ENCODE measurements around the gene KIRREL3.
A peak's percentile ranks its signal among the peaks of the same experiment; 100 is the strongest.

KIRREL3 gene

DNA sequence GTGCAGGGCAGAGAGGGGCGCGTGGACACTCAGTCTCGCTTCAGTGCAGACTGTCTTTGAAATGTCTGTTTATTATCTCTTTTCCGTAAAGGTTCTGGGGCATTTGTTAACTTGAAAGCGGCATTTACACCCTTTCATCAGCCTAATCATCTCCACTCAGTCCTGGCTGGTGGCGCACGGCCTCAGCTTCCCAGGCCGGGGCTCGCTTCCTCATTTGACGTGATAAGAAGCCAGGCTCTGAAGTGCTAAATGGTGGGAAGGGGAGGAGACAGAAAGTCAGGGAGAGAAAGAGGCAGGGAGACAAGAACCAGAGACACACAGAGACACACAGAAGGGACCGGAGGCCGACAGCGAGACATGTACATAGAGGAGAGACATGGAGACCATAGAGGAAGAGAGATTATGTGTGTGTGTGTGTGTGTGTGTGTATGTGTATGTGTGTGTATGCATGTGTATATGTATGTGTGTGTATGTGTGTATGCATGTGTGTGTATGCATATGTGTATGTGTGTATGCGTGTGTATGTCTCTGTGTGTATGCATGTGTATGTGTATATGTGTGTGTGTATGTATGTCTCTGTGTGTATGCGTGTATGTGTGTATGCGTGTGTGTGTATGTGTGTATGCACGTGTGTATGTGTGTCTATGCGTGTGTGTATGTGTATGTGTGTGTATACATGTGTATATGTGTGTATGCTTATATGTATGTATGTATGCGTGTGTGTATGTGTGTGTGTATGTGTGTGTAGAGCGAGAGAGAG lies 543.6 kb downstream of the KIRREL3 start:
- DNase-seq = no peak

DNA sequence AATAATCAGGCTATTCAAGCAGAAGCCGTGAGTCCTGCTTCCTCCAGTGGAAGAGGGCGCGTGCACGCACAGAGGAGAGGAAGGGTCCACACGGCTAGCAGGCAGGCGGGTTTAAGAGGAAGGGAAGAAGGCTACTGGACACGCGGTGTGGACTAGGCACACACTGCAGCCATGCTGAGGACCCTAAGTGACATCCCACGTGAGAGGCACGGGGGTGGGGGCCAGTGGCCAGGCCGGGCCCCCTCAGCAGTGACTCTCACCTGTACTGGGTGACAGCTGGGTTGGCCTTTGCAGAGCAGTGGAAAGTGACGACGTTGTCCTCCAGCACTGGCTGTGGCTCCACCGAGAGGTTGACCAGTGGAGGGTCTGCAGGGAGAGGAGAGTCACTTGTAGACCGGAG lies 544.5 kb downstream of the KIRREL3 start:
- DNase-seq = no peak

DNA sequence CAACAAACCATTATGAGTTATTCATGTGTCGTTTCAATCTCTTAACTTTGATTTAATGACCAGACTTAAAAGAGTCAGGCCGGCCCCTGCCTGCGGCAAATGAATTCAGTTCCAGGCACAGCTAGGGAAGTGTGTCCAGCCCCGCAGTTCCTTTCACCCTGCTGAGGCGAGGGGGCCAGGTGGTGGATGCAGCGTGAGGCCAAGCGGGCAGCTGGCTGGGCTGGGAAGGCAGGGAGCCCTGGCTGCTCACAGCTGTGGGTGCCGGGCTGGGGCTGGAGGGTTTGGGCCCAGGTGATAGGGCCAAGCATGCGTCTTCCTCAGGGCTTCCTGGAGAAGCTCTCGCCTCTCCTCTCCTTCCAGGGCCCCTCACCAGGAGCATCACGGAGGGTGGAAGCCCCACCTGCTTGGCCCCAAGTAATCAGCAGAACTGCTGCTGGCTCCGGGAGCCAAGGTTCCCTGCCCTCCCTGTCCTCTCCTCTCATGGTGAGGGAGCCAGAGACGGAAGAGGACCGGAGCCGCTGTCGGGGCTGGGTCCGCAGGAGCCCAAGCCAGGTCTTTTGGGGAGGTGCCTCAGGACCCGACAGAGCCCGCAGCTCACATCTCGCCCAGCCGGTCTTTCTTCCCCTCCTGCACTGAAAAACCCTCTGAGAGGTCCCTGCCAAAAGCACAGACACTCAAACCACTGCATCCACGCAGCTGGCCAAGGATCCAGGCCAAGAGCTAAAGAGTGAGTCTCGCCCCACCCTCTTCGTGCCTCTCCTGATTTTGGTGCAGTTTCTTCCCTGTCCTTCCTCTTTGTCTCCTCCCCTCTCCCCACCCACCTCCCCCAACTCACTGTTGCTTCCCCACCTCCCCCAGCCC lies 548.1 kb downstream of the KIRREL3 start:
- no peak for DNase-seq

DNA sequence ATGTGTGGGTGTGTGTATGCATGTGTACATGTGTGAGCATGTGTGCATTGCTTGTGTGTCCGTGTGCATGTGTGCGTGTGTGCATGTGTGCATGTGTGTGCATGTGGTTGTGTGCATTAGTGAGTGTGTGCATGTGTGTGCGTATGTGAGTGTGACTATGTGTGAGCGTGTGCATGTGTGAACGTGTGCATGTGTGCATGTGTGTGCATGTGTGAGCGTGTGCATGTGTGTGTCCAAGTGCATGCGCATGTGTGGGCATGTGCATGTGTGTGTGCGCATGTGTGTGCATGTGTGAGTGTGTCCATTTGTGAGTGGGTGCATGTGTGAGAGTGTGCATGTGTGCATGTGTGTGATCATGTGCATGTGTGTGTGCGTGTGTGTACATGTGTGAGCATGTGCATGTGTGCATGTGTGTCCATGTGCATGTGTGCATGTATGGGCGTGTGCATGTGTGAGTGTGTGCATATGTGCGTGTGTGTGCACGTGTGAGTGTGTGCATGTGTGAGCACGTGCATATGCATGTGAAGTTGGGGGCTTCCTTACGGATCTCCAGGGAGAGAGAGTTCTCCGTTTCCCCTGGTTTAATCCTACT lies 549.3 kb downstream of the KIRREL3 start:
- no peak for DNase-seq

DNA sequence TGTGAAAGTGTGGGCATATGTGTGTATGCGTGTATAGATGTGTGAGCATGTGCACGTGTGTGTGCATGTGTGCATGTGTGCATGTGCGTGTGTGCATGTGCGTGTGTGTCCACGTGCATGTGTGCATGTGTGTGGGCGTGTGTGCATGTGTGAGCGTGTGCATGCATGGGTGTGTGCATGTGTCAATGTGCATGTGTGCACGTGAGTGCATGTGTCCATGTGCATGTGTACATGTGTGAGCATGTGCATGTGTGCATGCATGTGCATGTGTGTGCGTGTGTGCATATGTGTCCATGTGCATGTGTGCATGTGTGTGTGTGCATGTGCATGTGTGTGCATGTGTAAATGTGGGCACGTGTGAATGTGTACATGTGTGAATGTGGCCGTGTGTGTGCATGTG lies 549.8 kb downstream of the KIRREL3 start:
- DNase-seq = no peak

DNA sequence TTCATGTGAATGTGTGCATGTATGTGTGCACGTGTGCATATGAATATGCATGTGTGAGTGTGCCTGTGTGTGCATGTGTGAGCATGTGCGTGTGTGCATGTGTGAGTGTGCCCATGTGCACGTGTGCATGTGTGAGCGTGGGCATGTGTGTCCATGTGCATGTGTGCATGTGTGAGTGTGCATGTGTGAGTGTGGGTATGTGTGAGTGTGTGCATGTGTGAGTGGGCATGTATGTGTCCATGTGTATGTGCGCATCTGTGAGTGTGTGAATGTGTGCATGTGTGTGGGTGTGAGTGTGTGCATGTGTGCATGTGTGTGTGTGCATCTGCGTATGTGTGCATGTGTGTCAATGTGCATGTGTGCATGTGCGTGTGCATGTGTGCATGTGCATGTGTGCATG lies 550.4 kb downstream of the KIRREL3 start:
- no peak for DNase-seq

DNA sequence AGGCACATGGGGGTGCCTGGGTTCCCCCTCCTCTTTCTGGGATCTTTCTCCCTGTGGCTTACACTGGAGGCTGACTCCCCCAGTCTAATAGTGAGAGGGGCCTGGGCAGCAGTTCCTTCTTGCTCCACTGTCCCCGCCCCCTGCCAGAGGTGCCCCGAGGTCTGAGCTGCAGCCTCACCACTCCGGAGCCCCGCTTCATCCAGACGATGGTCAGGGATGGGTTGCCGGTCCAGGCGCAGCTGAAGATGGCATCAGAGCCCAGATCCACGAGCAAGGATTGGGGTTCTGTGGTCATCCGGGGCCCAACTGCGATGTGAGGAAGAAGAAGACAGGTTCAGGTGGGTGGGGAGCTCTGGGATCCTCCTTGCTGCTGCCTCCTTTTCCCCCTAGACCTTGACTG lies 554.0 kb downstream of the KIRREL3 start:
- no peak for DNase-seq

DNA sequence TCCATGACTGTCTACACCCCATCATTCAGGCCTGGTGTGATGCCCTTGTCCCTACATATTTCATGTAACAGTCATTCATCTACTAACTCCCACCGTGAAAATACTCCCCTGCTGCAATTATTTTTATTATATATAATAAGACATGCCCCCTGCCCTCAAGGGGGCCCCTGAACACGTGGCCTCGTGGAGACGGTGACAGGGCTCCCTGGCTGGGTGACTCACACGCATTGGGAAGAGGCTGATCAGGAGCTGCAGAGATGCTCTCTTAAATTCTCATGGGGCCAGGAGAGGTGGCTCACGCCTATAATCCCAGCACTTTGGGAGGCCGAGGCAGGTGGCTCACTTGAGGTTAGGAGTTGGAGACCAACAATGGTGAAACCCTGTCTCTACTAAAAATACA lies 556.5 kb downstream of the KIRREL3 start:
- no peak for DNase-seq

DNA sequence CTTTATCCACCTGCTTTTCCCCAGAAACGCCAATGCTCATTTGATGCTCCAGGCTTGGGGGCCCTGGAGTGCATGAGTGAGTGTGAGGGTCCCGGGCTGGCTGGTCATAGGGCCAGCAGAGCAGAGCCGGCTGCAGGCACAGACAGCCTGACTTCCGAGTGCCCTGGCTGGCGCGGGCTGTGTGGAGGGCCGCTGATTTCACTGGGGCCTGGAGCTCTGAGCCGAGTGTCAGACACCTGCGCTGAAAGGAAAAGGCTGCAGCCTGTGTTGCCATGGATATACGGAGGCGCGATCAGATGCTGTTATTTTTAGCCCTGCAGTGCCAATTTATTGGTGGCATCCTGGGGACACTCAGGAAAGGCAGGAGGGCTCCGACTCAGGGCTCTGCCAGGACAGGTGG lies 557.5 kb downstream of the KIRREL3 start:
- DNase-seq = no peak

DNA sequence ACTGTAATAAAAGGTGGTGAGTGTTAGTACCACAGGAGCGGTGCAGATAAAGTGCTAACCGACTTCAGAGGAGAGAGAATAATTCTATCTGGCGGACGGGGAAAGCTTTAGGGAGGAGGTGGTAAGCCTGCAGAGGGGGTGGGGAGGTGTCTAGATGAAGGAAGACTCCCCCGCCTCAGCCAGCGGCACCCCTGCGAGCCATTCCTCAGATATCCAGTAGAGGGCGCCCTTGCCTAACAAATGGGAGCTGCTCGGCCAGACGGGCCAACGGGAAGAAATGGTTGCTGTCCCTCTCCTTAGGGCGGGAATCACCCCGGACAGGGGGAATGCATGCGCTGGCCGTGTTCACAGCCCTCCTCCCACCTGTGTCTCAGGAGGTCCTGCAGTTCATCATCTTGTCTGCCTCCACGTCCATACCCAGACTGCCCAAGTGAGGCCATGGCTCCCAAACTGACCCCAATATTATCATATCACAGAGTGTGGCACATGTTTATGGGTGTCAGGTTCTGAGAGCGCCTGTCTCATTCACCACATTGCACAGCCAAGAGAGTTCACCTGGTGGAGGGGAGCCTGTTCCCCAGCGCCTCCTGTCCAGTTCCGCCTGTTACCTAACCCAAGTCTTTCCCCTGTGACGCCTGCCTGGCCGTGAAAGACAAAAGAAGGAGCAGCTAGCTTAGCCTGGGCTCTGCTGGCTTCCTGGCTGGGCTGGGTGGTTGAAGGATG lies 559.6 kb downstream of the KIRREL3 start:
- DNase-seq = peak; percentile 73

DNA sequence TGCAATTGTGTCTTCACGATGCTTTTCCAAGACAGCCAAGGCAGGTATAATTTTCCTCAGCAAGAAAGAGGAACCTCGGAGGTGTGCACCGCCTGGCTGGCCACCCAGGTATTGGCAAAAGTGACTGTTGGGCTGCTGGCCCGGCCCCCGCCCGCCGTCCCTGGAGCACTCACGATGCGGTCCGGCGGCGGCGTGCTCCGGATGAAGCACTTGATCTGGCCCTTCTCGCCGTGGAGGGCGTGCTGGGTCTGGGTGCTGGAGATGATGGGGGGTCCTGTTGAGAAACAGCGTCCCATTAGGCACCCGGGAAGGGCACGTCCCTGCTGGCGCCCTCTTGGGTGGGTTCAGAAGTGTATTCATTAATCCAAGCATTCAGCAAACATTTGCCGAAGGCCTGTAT lies 560.3 kb downstream of the KIRREL3 start:
- DNase-seq = no peak

DNA sequence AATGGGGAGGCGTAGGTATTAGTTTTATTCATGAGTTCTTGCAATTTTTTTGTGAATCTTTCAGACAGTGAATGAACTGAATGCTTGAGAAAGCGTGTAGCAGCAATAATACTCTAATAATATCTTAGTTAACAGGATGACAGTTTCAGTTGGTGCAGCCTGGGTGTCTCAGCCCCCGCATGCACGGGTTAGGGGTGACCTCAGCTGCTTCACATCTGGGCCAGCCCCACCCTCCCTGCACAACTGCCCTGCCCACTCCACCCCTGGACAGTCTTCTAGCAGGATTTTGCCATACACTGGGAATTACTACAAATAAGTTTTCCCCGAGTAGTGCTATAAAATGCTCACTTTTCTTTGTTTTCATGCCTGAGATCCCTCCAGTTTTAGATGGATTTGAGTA lies 561.9 kb downstream of the KIRREL3 start:
- DNase-seq = no peak

DNA sequence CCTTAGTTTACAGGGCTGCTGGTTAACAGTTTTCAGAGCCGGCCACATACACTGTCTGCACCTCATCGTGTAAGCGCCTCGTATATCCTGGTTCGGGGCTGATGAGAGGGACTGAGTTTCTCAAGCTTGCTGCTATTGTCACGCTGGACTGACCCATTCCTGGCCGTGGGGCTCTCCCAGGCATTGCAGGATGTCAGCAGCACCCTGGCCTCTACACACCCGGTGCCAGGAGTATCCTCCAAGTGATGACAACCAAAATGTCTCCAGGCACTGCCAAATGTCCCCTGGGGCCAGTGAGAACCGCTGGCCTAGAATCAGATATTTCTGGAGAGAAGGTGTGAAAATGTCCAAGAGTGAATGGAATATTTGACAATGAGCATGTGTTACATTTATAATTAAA lies 562.3 kb downstream of the KIRREL3 start:
- no peak for DNase-seq

DNA sequence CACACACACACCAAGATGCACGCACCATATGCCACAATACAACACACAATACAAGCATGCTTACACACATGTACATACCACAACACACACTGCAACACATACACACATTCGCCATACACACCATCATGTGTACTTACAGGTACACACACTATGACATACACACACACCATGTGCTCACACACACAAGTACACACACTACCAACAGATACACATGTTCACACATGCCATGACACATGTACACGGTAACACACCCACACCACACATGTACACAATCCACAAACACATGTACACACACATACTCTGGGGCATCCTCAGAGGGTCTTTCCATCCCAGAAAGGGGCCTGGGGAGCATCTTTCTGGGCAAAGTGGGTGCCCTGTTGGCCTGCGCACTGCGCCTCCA lies 562.8 kb downstream of the KIRREL3 start:
- no peak for DNase-seq

DNA sequence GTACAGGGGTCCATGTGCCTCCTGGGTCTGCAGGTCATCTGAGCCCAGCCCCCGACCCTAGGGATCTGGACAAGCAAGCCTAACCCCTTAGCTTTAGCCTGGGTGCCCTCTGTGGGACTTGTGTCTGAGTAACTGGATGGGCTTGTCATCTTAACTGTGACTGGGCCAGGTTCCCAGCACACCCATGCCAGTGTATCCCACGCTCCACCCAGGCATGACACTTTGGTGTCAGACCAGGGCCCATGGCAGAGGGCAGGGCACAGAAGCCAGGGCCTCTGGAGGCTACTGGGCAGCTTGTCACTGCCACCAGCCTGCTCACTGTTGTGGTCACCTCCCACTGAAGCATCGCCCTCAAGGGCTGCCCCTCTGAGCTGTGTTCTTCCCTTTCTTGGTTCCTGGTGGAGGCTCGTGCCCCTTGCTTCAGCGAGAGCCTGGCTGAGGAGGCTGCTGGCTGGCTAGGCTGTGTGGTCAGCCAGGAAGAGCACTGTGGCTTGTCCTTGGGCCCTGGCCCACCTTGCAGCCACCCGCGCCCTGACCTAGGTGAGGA lies 564.3 kb downstream of the KIRREL3 start:
- DNase-seq = no peak

DNA sequence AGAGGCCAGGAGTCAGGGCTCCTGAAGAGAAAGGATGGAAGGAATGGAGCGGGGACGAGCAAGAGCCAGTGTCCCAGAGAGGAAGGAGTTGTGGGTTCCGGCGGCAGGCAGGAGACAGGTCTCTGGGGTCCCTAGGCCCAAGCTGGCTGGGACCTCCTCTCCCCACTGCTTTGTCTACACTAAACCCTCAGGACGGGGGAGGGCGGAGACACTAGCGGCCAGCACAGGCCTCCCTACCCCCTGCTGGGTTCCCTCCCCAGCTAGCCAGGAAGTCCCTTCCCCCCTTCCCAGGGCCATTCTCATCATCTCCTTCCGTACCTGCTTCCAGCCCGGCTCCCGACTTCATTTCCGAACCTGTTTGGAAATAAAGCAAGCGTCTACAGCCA lies 565.6 kb downstream of the KIRREL3 start:
- no peak for DNase-seq

DNA sequence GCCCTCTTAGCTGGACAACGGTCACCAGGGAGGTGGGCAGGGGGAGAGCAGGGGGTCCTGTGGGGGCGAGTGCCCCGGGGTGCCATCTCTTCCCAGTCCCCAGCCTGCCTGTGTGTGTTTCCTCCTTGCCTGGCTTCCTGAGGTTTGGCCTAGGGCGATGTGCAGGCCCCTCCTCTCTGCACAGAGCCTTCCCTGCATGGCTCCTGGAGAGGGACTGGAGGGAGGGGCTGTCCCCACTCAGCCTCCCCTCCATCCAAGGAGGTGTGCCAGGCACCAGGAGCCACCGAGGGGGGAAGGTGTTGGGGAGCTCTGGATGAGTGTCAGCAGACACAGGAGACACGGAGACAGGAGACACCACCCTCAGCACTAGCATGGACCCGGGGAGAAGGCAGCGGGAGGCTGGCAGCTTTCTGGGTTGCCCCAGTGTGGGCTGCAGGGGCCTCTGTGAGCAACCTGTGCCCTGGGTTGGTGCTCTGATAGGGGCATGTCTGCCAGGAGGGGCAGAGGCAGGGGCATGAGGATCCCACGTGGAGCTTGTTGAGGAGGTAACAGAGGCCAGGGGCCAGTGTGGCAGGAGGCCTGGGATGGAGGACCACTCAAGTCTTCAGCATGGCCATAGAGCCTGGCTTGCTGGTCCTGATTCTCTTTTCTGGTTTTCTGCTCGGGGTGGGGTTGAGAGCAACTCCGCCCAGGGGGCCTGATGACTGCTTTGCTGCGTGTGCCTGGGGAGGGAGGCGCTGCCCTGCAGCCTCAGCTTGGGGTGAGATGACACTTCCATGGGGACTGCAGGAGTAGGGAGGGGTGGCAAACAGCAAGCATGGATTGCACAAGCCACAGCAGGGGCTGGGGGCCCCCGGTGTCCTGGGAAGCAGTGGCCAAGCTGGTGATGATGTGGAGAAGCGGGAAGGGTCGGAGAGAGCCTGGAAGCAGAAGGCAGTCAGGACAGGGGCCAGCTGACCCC lies 566.3 kb downstream of the KIRREL3 start:
- DNase-seq = no peak

DNA sequence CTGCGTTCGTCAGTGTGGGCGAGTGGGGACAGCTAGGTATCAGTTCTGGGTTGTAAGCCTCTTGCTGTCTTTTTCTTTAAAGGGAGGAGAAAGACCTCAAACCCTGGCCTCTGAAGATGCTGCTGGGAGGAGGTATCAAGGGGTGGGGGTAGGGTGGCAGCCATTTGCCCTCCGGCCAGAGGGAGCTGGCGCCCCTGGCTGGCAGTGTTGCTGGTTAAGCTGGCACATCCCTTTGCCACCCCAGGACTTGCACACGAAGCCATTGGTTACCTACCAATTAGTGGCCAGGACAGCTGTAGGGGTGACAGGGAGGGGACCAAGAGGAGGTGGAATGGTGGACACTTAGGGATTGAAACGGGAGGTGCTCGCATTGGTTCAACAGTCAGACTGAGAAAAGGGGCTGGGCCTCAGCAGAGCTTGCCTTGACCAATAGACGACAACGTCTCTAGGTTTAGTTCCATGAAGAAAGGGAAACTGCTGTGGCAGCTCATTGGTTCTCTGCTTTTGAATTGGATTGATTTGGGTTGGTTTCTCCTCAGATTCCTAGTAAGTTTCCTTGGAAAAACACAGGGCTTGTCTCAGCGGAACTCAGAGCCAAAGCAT lies 567.2 kb downstream of the KIRREL3 start:
- DNase-seq = no peak

DNA sequence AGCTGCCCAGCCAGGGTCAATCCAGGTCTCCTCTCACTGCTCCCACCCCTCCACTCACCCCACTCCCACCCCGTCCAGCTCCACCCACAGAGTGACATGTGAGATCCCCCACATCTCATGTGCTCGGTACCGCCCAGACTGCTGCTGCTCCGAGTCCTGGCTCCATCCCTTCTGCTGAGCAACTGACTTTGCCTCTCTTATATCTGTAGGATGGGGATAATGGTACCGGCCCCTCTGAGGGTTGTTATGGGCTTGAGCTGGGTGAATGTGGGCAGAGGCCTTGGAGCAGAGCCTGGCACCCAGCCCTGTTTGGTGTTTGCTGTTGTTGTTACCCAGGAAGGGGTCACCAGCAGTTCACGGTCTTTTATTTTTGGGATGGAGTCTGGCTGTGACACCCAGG lies 568.0 kb downstream of the KIRREL3 start:
- no peak for DNase-seq

DNA sequence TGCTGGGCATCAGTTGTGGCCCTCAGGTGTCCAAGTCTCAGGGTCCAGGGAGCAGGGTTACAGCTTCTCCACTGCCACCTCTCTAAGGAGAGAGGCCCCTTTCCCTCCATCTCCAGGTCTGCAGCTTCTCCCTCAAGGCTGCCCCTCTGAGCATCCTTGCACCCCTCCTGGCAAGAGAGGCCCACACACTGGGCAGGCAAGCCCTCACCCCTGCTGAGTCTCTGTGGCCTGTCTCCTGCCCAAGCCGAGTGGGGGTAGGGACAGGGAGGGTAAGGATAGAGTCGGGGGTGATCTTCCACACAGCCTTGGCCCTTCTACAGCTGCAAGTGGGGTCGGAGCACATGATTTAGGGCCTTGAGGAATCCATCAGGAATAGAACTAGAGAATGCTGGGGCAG lies 568.5 kb downstream of the KIRREL3 start:
- DNase-seq = no peak

DNA sequence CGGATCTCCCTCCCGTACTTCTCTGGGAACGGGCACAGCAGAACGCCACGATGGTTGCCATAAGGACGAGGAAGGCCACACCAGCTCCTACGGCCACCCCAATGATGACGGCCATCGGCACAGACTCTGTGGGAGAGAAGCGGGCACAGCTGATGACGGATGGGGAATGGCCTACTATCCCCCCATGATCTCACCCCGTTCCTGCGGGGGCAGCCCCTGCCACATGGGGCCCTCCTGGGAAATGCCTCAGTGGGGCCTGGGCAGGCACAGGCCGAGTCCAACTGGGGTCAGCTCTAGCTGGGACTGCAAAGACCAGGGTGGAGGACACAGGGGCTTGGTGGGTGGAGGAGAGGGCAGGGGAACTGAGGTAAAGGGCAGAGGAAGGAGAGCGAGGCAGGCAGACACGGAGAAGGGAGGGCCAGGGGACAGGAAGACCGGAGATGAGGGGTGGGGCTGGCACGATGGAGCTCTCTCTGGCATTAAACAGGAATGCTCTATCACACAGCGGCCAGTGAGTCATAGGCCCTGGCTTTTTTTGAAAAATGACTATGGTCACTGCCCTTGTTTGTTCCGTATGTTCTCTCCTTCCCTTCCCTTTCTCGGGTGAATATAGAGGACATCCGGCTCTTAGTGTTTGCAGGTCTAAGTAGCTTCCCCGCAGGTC lies 569.0 kb downstream of the KIRREL3 start:
- no peak for DNase-seq

Measured in activated CD4-positive, alpha-beta T cell treated with anti-CD3 and anti-CD28 coated beads, Interleukin-2, amount 50 U/mL, for 16 hours (primary cell).